GM18867 (cell line): ENCODE results near the gene TMEM203.
"Not testable (repeated sequence)": the region's sequence is repeated elsewhere in the genome, so short reads cannot be mapped to it uniquely, and the experiment has no call there.

Experiments
- ATAC-seq: cut with Tn5 transposase; IDR thresholded peaks from one replicate; pipeline ENCODE4 v1.9.1; 2021; ENCODE audit warnings: mild to moderate bottlenecking, moderate library complexity; ENCODE audit not compliant: unreplicated experiment

The TMEM203 gene

GRCh38 chr9:137242269-137243203 is 37.1 kb upstream of the TMEM203 start:
- ATAC-seq: no peak

GRCh38 chr9:137241490-137242268 is 36.2 kb upstream of the TMEM203 start:
- no peak for ATAC-seq

GRCh38 chr9:137240841-137241489 is 35.5 kb upstream of the TMEM203 start, which contains the start of gene TUBB4B:
TUBB4B (plus strand) TSS chr9:137241287; CDS start chr9:137241361, 74 bp downstream.
- ATAC-seq: peak; percentile 70

- ATAC-seq: peak; percentile 27
Measured at GRCh38 chr9:137240318-137240840, 34.9 kb upstream of the TMEM203 start.

GRCh38 chr9:137239541-137240200 is 34.2 kb upstream of the TMEM203 start:
- ATAC-seq: not testable (repeated sequence)

GRCh38 chr9:137237759-137238726 is 32.6 kb upstream of the TMEM203 start:
- no peak for ATAC-seq

GRCh38 chr9:137236936-137237421 is 31.5 kb upstream of the TMEM203 start:
- ATAC-seq: no peak

- ATAC-seq: peak; percentile 18
Measured at GRCh38 chr9:137236238-137236935, 30.9 kb upstream of the TMEM203 start.

- ATAC-seq: no peak
Measured at GRCh38 chr9:137235424-137236237, 30.2 kb upstream of the TMEM203 start.

GRCh38 chr9:137234758-137235423 is 29.4 kb upstream of the TMEM203 start:
- ATAC-seq: no peak

- ATAC-seq: no peak
Measured at GRCh38 chr9:137234055-137234697, 28.7 kb upstream of the TMEM203 start.

GRCh38 chr9:137233143-137233980 is 27.9 kb upstream of the TMEM203 start:
- ATAC-seq: no peak

- ATAC-seq: no peak
Measured at GRCh38 chr9:137232510-137232909, 27.1 kb upstream of the TMEM203 start.

GRCh38 chr9:137232101-137232500 is 26.7 kb upstream of the TMEM203 start:
- ATAC-seq: no peak

- ATAC-seq: no peak
Measured at GRCh38 chr9:137231372-137232039, 26.1 kb upstream of the TMEM203 start.
